Mesenchymal stem cell (in vitro differentiated cells and primary cell): ENCODE results near the gene CA5A.

Experiments used
- DNase-seq: peaks from one replicate; pipeline ENCODE4 v3.0.0-alpha.2; 2013
- H2AFZ ChIP-seq: one replicate; pipeline ENCODE4 v1.6.1; 2013; ENCODE audit warnings: low read depth, mild to moderate bottlenecking, control low read depth, inconsistent platforms, low read length, moderate library complexity
- H2AK5ac ChIP-seq: 2 replicates; pipeline ENCODE4 v1.6.1; 2013; ENCODE audit warnings: low read length, moderate library complexity, mild to moderate bottlenecking, inconsistent platforms; ENCODE audit not compliant: severe bottlenecking
- H2BK120ac ChIP-seq: one replicate; pipeline ENCODE4 v1.6.1; 2013; ENCODE audit warnings: low read depth, mild to moderate bottlenecking, inconsistent platforms, low read length, moderate library complexity
- H2BK12ac ChIP-seq, 2 experiments: one replicate each; pipeline ENCODE4 v1.6.1; 2013; ENCODE audit warnings: inconsistent platforms in 2 of 2, low read length in 2 of 2, mild to moderate bottlenecking in 2 of 2, moderate library complexity in 2 of 2, control low read depth in 1 of 2
- H2BK15ac ChIP-seq: one replicate; pipeline ENCODE4 v1.6.1; 2013; ENCODE audit warnings: mild to moderate bottlenecking, low read depth, inconsistent platforms; ENCODE audit not compliant: poor library complexity, severe bottlenecking
- H2BK5ac ChIP-seq: 2 replicates; pipeline ENCODE4 v1.6.1; 2013; ENCODE audit warnings: low read depth, mild to moderate bottlenecking, low read length, control low read depth, inconsistent platforms; ENCODE audit not compliant: poor library complexity, severe bottlenecking
- H3K14ac ChIP-seq, 2 experiments: one replicate each; pipeline ENCODE4 v1.6.1; 2013; ENCODE audit warnings: inconsistent platforms in 2 of 2, low read length in 2 of 2, control low read depth in 1 of 2, mild to moderate bottlenecking in 1 of 2, moderate library complexity in 1 of 2
- H3K18ac ChIP-seq, 2 experiments: one replicate each; pipeline ENCODE4 v1.6.1; 2013; ENCODE audit warnings: inconsistent platforms in 2 of 2, low read length in 2 of 2, control low read depth in 1 of 2, low read depth in 1 of 2, mild to moderate bottlenecking in 1 of 2
- H3K23ac ChIP-seq, 2 experiments: one replicate each; pipeline ENCODE4 v1.6.1; 2013; ENCODE audit warnings: inconsistent platforms in 2 of 2, low read length in 2 of 2, mild to moderate bottlenecking in 2 of 2, moderate library complexity in 2 of 2, control low read depth in 1 of 2
- H3K27ac ChIP-seq: 2 replicates; pipeline ENCODE4 v1.5.1; 2013; ENCODE audit warnings: mild to moderate bottlenecking, moderate library complexity, low read length, control low read depth, inconsistent platforms; ENCODE audit not compliant: poor library complexity, severe bottlenecking
- H3K27me3 ChIP-seq, 2 experiments: 2 replicates each; pipeline versions ENCODE4 v1.6.1 to v1.7.0; 2013; ENCODE audit warnings: low read length in 2 of 2, mild to moderate bottlenecking in 2 of 2, moderate library complexity in 2 of 2, control low read depth in 1 of 2, inconsistent platforms in 1 of 2; ENCODE audit not compliant: control insufficient read depth in 1 of 2, insufficient read depth in 1 of 2
- H3K36me3 ChIP-seq, 2 experiments: 2 replicates each; pipeline versions ENCODE4 v1.6.1 to v1.7.0; 2013; ENCODE audit warnings: low read length in 2 of 2, control low read depth in 1 of 2, inconsistent platforms in 1 of 2, low read depth in 1 of 2, mild to moderate bottlenecking in 1 of 2; ENCODE audit not compliant: insufficient read depth in 2 of 2, control insufficient read depth in 1 of 2
- H3K4ac ChIP-seq, 2 experiments: one replicate each; pipeline ENCODE4 v1.6.1; 2013; ENCODE audit warnings: inconsistent platforms in 2 of 2, low read length in 2 of 2, mild to moderate bottlenecking in 2 of 2, moderate library complexity in 2 of 2, control low read depth in 1 of 2, low read depth in 1 of 2
- H3K4me1 ChIP-seq: 2 replicates; pipeline ENCODE4 v1.6.1; 2013; ENCODE audit warnings: low read depth, low read length, control low read depth; ENCODE audit not compliant: control insufficient read depth, insufficient read depth
- H3K4me2 ChIP-seq: 2 replicates; pipeline ENCODE4 v1.6.1; 2013; ENCODE audit warnings: low read length, mild to moderate bottlenecking, inconsistent platforms; ENCODE audit not compliant: poor library complexity, severe bottlenecking
- H3K4me3 ChIP-seq, 2 experiments: 2 replicates each; pipeline versions ENCODE4 v1.5.1 to v1.7.0; 2013; ENCODE audit warnings: low read length in 2 of 2, mild to moderate bottlenecking in 2 of 2, control low read depth in 1 of 2, low read depth in 1 of 2; ENCODE audit not compliant: insufficient read depth in 1 of 2
- H3K79me1 ChIP-seq: replicated peaks from 2 replicates; pipeline ENCODE4 v1.6.1; 2013; ENCODE audit warnings: mild to moderate bottlenecking, control low read depth, low read length, inconsistent platforms; ENCODE audit not compliant: poor library complexity, severe bottlenecking
- H3K9ac ChIP-seq: 2 replicates; pipeline ENCODE4 v1.7.0; 2013; ENCODE audit warnings: mild to moderate bottlenecking, low read length, moderate library complexity
- H3K9me3 ChIP-seq: 2 replicates; pipeline ENCODE4 v1.7.0; 2013; ENCODE audit warnings: mild to moderate bottlenecking, low read length; ENCODE audit not compliant: control insufficient read depth
- H4K8ac ChIP-seq: one replicate; pipeline ENCODE4 v1.6.1; 2013; ENCODE audit warnings: inconsistent platforms, mild to moderate bottlenecking, low read length, moderate library complexity
- H4K91ac ChIP-seq: one replicate; pipeline ENCODE4 v1.6.1; 2013; ENCODE audit warnings: mild to moderate bottlenecking, low read length, inconsistent platforms
- WGBS: methylation state at CpG from one replicate; pipeline ENCODE4 v1.1.7; 2013; ENCODE audit warnings: mixed read lengths; 5-methylcytosine and 5-hydroxymethylcytosine counted together

Gene CA5A

DNA sequence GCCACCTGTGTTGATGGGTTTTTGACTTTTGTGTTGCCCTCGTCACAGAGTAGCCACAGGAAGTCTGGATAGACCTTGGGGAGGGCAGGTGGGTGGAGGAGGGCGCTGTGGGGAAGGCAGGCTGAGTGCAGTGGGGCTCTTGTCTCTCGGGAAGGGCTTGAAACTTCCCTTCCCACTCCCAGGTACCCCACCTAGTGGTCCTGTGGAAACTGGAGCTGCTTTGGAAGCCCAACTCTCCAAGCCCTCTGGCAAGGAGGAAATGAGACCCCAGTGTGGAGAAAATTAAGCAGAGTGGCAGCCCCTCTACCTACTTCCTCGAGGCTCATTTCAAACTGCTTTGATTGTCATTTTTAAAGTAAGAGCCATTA is 9.2 kb downstream of the CA5A start:
- H3K23ac ChIP-seq: no peak overlapping the region
- no peaks in the 10 kb centered on the region for H3K79me1 ChIP-seq
- WGBS: 46% methylated on average over 3 of the region's 4 CpGs
- H3K27ac ChIP-seq: no peak overlapping the region
- H3K4me3 ChIP-seq: no peak overlapping the region
- no peak overlapping the region for H3K18ac ChIP-seq
- no peak overlapping the region for H4K91ac ChIP-seq
- no peak overlapping the region for H3K9ac ChIP-seq
- no peaks in the 10 kb centered on the region for H3K9me3 ChIP-seq
- H2AK5ac ChIP-seq: no peak overlapping the region
- DNase-seq: no peak
- no peak overlapping the region for H2BK120ac ChIP-seq
- no peak overlapping the region for H2AFZ ChIP-seq
- H3K27me3 ChIP-seq: peaks cover 40 to 52% of the 10 kb centered on the region in 2 experiments
- no peak overlapping the region for H3K14ac ChIP-seq
- H3K36me3 ChIP-seq: no peaks in the 10 kb centered on the region
- H3K4ac ChIP-seq: no peak overlapping the region
- no peak overlapping the region for H3K4me2 ChIP-seq
- peaks cover 27% of the 10 kb centered on the region for H3K4me1 ChIP-seq
- H4K8ac ChIP-seq: no peak overlapping the region
- no peak overlapping the region for H2BK12ac ChIP-seq
- H2BK5ac ChIP-seq: no peak overlapping the region
- no peak overlapping the region for H2BK15ac ChIP-seq

- H2AFZ ChIP-seq: no peak overlapping the region
- H3K4me2 ChIP-seq: no peak overlapping the region
- no peak for DNase-seq
- H2BK5ac ChIP-seq: no peak overlapping the region
- no peak overlapping the region for H2BK15ac ChIP-seq
- no peak overlapping the region for H3K18ac ChIP-seq
- no peak overlapping the region for H3K9ac ChIP-seq
- no peak overlapping the region for H4K91ac ChIP-seq
- no peak overlapping the region for H3K4ac ChIP-seq
- H3K27ac ChIP-seq: no peak overlapping the region
- no peak overlapping the region for H4K8ac ChIP-seq
- peaks cover 34 to 54% of the 10 kb centered on the region in 2 experiments for H3K27me3 ChIP-seq
- H3K4me1 ChIP-seq: peaks cover 27% of the 10 kb centered on the region
- H2BK12ac ChIP-seq: no peak overlapping the region
- H2AK5ac ChIP-seq: no peak overlapping the region
- WGBS: 84% methylated on average over 42 of the region's 44 CpGs
- H3K23ac ChIP-seq: no peak overlapping the region
- no peak overlapping the region for H2BK120ac ChIP-seq
- H3K9me3 ChIP-seq: no peaks in the 10 kb centered on the region
- no peaks in the 10 kb centered on the region for H3K79me1 ChIP-seq
- no peak overlapping the region for H3K4me3 ChIP-seq
- H3K14ac ChIP-seq: no peak overlapping the region
- no peaks in the 10 kb centered on the region for H3K36me3 ChIP-seq
These were observed 9.8 kb downstream of the CA5A start for GRCh38 chr16:87926246-87927194.

DNA sequence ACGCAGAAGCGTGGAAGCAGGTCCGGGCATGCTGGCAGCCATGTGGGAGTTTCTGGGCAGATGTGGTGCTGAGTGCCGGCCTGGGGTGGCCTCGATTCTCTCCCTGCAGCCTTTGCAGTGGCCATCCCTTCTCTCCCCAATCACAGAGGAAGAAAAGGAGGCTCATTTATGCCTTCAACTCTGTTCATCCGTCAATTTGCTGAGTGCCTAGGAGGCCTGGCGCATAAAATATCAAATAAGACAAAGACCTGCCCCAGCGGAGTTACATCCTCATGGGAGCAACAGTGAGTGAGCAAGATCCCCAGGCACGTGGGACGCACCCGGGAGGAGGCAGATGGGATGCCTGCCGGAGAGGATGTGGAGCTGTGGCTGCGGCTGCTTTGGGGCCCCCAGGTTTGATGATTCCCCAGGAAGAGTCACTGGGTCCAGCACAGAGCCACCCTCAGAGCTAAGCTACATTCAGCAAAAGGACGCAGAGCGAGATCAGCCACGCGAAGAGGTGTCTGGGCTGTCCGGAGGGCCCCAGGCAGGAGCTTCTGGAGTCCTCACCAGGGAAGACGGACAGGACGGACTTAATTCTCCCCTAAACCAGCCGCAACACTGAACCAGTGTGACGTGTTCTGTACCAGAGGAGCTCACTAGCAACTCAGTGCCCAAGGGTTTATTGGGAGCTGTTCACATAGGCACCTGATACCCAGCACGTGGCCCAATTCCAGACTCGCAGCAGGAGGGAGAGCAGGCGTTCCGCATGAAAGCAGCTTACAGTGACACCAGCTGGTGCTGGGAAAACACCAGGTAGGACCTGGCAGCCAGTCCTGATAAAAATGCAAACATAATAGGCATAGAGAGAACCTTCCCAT is 11.3 kb downstream of the CA5A start:
- Histone ChIP-seq H3K4ac (no peak overlapping the region), H2AK5ac (no peak overlapping the region), H3K4me3 (no peak overlapping the region), H3K79me1 (no peaks in the 10 kb centered on the region), H3K4me2 (peak overlapping the region; percentile 15), H2AFZ (no peak overlapping the region), H4K91ac (no peak overlapping the region), H3K27me3 (peaks cover 33 to 50% of the 10 kb centered on the region in 2 experiments), H3K4me1 (peaks cover 23% of the 10 kb centered on the region), H2BK120ac (no peak overlapping the region), H2BK12ac (no peak overlapping the region), H4K8ac (no peak overlapping the region), H3K23ac (no peak overlapping the region), H2BK5ac (no peak overlapping the region), H2BK15ac (no peak overlapping the region), H3K9me3 (no peaks in the 10 kb centered on the region), H3K36me3 (no peaks in the 10 kb centered on the region), H3K18ac (no peak overlapping the region), H3K27ac (no peak overlapping the region), H3K14ac (no peak overlapping the region), H3K9ac (no peak overlapping the region)
- 84% methylated on average over 26 of the region's 26 CpGs for WGBS
- DNase-seq: no peak
